Thoracic aorta (tissue), 2 donors: ENCODE results near the gene PLXDC2. TPM values are rescaled to one million over a fixed set of nuclear protein-coding genes. Genes with fewer than 3 reads are reported as not detected.

Source experiments
- ATAC-seq: fragments of 150-250 bp; one replicate; pipeline ENCODE4 v1.8.0; 2017; ENCODE audit warnings: low read depth; ENCODE audit not compliant: insufficient number of reproducible peaks, low FRiP score
- DNase-seq: peaks from one replicate; pipeline ENCODE4 v3.0.0-alpha.2; 2020; ENCODE audit warnings: low spot score
- H3K27ac ChIP-seq, 2 donors: fragments of 200-600 bp; sonication (generic); 1 replicate in 1 of 2; 2 replicates in 1 of 2; pipeline ENCODE4 v1.5.1; 2016; ENCODE audit warnings: mild to moderate bottlenecking in 2 of 2, moderate library complexity in 2 of 2
- H3K27me3 ChIP-seq: fragments of 200-600 bp; sonication (generic); replicated peaks from 2 replicates; pipeline ENCODE4 v1.6.0; 2016; ENCODE audit warnings: mild to moderate bottlenecking; ENCODE audit not compliant: insufficient read depth
- H3K36me3 ChIP-seq: fragments of 200-600 bp; sonication (generic); one replicate; pipeline ENCODE4 v1.5.1; 2016
- H3K4me1 ChIP-seq, 2 donors: fragments of 200-600 bp; sonication (generic); 1 replicate in 1 of 2; 2 replicates in 1 of 2; pipeline versions ENCODE4 v1.5.1 to v1.6.0; 2016; ENCODE audit warnings: low read depth in 2 of 2, mild to moderate bottlenecking in 1 of 2; ENCODE audit not compliant: control insufficient read depth in 1 of 2
- H3K4me3 ChIP-seq: fragments of 200-600 bp; sonication (generic); 2 replicates; pipeline ENCODE4 v1.5.1; 2016; ENCODE audit warnings: mild to moderate bottlenecking
- H3K9me3 ChIP-seq: fragments of 200-600 bp; sonication (generic); 2 replicates; pipeline ENCODE4 v1.5.1; 2016
- total RNA-seq, 2 donors: library from RNA; depleted of rRNA; stranded (reverse); fragments of >200 nt; gene quantifications; one replicate each; pipeline versions ENCODE4 v1.1.0 to v1.2.3, GENCODE V29; 2016
- TF ChIP-seq, protein P1 (sequence below): fragments of 200-600 bp; sonication (generic); IDR thresholded peaks from one replicate; pipeline ENCODE4 v1.5.1; 2019; ENCODE audit warnings: antibody characterized with exemption

The PLXDC2 gene
- total RNA-seq, 2 donors from 2014 or later = 105 to 155 TPM

DNA sequence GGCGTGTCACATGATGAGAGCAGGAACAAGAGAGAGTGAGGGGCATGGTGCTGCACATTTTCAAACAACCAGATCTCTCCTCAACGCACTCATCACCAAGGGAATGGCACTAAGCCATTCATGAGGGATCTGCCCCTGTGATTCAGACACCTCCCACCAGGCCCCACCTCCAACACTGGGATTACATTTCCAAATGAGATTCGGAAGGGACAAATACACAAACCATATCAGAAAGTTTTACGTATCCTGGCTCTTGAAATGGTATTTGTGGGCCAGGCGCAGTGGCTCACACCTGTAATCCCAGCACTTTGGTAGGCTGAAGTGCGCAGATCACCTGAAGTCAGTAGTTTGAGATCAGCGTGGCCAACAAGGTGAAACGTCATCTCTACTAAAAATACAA lies 189.4 kb downstream of the PLXDC2 start:
- ATAC-seq (no peak), DNase-seq (no peak)
- Histone ChIP-seq H3K27ac (peak overlapping the region; percentile 3 to 74), H3K9me3 (no peaks in the 10 kb centered on the region), H3K4me3 (no peak overlapping the region), H3K36me3 (peaks cover 5% of the 10 kb centered on the region), H3K27me3 (no peaks in the 10 kb centered on the region), H3K4me1 (peaks cover 44 to 71% of the 10 kb centered on the region in 2 donors)
- TF ChIP-seq, protein P1, sequence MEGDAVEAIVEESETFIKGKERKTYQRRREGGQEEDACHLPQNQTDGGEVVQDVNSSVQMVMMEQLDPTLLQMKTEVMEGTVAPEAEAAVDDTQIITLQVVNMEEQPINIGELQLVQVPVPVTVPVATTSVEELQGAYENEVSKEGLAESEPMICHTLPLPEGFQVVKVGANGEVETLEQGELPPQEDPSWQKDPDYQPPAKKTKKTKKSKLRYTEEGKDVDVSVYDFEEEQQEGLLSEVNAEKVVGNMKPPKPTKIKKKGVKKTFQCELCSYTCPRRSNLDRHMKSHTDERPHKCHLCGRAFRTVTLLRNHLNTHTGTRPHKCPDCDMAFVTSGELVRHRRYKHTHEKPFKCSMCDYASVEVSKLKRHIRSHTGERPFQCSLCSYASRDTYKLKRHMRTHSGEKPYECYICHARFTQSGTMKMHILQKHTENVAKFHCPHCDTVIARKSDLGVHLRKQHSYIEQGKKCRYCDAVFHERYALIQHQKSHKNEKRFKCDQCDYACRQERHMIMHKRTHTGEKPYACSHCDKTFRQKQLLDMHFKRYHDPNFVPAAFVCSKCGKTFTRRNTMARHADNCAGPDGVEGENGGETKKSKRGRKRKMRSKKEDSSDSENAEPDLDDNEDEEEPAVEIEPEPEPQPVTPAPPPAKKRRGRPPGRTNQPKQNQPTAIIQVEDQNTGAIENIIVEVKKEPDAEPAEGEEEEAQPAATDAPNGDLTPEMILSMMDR = no peak

DNA sequence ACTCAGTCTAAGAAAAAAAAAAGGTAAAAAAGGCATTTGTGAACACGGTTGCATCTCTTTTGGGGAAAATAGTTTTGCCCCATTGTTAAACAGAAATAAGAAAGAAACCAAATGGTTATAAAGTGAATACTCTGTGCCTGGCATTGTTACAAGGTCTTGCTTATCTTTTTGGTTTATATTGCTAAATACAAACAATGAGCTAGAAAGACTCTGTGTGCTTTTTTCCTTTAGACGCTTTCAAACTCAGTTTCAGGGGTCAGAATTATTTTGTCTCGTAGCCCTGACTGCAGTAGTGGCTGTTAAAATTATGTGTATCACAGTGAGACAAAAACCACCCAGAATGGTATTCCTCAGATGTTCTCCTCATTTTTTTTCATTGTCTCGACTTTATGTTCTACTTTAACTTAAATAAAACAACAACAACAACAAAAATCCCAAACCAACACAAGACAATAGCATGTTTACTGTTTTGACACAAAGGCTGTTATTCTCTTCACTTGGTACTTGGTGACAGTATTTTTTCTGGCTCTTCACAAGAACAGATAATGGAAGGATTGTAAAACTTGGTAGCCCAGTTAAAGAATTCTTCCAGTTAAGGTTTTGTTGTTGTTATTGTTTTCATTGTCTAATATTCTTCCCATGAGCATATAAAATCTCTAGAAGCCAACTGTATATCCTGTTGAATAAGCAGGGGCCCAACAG lies 190.1 kb downstream of the PLXDC2 start:
- no peaks in the 10 kb centered on the region for H3K9me3 ChIP-seq
- H3K36me3 ChIP-seq = peaks cover 5% of the 10 kb centered on the region
- TF ChIP-seq, protein P1 = no peak
- H3K27me3 ChIP-seq = no peaks in the 10 kb centered on the region
- H3K4me3 ChIP-seq = no peak overlapping the region
- H3K27ac ChIP-seq = peak overlapping the region; percentile 3 to 74
- ATAC-seq = no peak
- DNase-seq = no peak
- H3K4me1 ChIP-seq = peaks cover 44 to 68% of the 10 kb centered on the region in 2 donors

DNA sequence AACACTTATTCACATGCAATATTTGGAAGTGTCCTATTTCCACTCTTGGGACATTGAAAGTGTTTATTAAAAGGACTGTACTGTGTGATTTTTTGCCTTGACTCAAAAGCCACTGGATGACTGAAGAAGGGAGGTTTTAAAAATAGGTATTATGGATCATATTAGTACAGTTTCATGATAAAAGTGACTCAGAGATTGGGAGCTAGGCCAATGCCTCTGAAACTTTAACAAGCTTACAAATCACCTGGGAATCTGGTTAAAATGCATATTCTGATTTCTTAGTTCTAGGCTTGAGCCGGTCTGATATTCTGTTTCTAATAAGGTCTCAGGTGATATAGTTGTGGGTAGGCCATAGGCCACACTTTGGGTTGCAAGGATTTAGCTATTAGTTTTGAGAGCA lies 191.2 kb downstream of the PLXDC2 start:
- H3K27ac ChIP-seq = peak overlapping the region in 1 of 2 donors; percentile 74
- no peak for DNase-seq
- ATAC-seq = no peak

DNA sequence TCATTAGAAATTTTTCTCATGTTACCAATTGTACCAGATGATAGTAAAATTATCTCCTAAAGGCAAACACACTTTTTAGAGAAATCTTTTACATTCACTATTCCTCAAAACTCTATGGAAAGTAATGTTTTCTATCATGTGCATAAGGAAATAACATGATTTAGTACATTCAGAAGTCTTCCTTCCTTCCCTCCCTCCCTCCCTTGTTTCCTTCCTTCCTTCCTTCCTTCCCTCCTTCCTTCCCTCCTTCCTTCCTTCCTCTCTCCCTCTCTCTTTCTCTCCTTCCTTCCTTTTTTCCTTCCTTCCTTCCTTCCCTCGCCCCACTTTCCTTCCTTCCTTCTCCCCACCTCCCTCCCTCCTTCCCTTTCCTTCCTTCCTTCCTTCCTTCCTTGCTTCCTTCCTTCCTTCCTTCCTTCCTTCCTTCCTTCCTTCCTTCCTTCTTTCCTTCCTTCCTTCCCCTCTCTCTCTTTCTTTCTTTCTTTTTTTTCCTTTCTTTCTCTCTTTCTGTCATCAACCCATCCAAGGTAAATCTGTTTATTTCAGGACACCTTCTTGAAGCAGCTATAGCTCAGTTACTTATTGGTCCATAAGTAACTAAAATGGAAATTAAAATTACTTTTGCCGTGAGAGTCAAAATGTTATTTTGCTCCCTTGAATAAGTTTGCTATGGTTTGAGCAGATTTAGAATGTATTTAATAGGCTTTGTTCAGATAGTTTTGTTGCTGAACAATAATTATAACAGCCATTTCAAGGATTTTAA lies 197.9 kb downstream of the PLXDC2 start:
- no peak for DNase-seq
- TF ChIP-seq, protein P1 = no peak
- Histone ChIP-seq H3K27me3 (no peaks in the 10 kb centered on the region), H3K9me3 (no peaks in the 10 kb centered on the region), H3K27ac (no peak overlapping the region), H3K36me3 (no peaks in the 10 kb centered on the region), H3K4me1 (peaks cover 11 to 28% of the 10 kb centered on the region in 2 donors), H3K4me3 (no peak overlapping the region)
- ATAC-seq = no peak

More for the DNA sequence above, 191.2 kb downstream of the PLXDC2 start:
- TF ChIP-seq, protein P1 = no peak
- Histone ChIP-seq H3K9me3 (no peaks in the 10 kb centered on the region), H3K4me1 (peaks cover 44 to 59% of the 10 kb centered on the region in 2 donors), H3K27me3 (no peaks in the 10 kb centered on the region), H3K36me3 (peaks cover 1% of the 10 kb centered on the region), H3K4me3 (no peak overlapping the region)

DNA sequence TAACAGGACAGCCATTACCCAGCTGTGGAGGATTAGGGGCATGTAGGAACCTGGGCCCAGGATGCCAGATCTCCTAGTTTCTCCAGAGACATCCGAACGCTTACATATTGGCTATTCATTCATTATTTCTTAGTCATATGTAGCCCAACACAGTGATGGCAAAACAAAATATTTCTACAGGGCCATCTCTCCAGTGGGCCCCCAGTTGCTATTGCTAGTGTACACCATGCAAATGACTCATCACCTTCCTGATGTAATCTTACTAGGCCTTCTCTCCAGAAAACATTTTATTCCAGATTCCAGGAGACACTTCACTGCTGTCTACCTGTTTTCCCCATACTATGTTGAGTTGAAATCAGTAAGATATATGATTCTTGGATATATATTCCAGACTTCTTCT lies 201.7 kb downstream of the PLXDC2 start:
- Histone ChIP-seq H3K4me1 (peaks cover 11 to 24% of the 10 kb centered on the region in 2 donors), H3K27me3 (no peaks in the 10 kb centered on the region), H3K9me3 (no peaks in the 10 kb centered on the region), H3K27ac (no peak overlapping the region), H3K4me3 (no peak overlapping the region), H3K36me3 (no peaks in the 10 kb centered on the region)
- TF ChIP-seq, protein P1 = no peak
- no peak for DNase-seq
- no peak for ATAC-seq
